Choroid plexus epithelial cell (primary cell): ENCODE measurements around the gene OTUB2.
"Not testable (repeated sequence)": the region's sequence is repeated elsewhere in the genome, so short reads cannot be mapped to it uniquely, and the experiment has no call there.

ENCODE experiments used
- DNase-seq: peaks from one replicate; pipeline ENCODE4 v3.0.0-alpha.2; 2010; ENCODE audit warnings: low read depth
- H3K4me3 ChIP-seq: 2 replicates; pipeline ENCODE4 v1.5.1; 2011; ENCODE audit warnings: low read depth, mild to moderate bottlenecking, control low read depth, low read length, moderate library complexity
- TF ChIP-seq, protein P1 (sequence below): conservative IDR thresholded peaks from 2 replicates; pipeline ENCODE4 v1.5.1; 2011; ENCODE audit warnings: low read depth, mild to moderate bottlenecking, control low read depth, inconsistent platforms, low read length, moderate library complexity

Gene OTUB2

DNA sequence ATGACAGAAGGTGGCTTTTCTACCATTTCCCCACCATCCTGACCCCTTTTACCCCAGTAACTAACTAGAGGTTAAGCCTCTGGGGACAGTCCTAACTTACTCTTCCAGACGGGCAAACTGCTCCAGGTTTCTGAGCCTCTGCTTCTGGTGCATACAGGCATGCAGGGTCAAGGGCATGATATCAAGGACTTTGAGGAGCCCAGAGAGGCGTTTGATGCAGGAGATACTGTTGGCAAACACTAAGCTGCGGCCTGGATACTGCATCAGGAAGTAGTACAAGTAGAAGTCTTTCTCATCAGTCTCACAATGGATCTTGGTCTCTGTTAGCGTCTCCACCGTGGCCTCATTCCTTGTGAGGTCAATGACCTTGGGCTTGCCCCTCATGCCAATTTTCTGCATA lies 33.9 kb downstream of the OTUB2 start:
- TF ChIP-seq, protein P1, sequence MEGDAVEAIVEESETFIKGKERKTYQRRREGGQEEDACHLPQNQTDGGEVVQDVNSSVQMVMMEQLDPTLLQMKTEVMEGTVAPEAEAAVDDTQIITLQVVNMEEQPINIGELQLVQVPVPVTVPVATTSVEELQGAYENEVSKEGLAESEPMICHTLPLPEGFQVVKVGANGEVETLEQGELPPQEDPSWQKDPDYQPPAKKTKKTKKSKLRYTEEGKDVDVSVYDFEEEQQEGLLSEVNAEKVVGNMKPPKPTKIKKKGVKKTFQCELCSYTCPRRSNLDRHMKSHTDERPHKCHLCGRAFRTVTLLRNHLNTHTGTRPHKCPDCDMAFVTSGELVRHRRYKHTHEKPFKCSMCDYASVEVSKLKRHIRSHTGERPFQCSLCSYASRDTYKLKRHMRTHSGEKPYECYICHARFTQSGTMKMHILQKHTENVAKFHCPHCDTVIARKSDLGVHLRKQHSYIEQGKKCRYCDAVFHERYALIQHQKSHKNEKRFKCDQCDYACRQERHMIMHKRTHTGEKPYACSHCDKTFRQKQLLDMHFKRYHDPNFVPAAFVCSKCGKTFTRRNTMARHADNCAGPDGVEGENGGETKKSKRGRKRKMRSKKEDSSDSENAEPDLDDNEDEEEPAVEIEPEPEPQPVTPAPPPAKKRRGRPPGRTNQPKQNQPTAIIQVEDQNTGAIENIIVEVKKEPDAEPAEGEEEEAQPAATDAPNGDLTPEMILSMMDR: no peak
- no peak for DNase-seq
- no peak overlapping the region for H3K4me3 ChIP-seq

DNA sequence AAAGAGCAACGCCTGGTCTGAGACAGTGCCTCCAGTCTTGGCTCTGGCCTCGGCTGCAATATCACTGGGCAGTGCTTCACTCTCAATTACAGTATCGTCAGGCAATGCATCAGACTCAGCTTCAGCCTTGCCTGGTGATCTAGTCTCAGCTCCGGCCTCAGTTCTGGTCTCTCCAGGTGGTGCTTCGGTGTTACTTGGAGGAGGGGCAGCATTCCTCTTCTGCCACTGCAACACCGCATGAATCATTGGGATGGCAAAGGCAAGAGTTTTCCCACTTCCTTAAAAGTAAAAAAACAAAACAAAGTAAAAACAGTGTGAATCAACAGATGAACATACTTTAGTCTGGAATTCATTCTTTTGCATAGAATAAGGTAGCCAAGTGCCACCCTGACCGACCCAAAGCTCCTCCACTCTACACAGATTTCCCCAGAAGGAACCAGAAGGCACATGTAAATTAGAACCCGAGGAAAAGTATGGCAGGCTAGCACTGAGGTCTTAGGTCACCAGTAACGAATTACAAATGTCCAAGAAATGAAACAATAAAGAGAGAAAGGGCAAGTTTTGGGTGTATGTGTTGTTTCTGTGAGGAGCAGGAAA lies 36.3 kb downstream of the OTUB2 start:
- peak; percentile 46 for DNase-seq
- H3K4me3 ChIP-seq: no peak overlapping the region
- TF ChIP-seq, protein P1: no peak

DNA sequence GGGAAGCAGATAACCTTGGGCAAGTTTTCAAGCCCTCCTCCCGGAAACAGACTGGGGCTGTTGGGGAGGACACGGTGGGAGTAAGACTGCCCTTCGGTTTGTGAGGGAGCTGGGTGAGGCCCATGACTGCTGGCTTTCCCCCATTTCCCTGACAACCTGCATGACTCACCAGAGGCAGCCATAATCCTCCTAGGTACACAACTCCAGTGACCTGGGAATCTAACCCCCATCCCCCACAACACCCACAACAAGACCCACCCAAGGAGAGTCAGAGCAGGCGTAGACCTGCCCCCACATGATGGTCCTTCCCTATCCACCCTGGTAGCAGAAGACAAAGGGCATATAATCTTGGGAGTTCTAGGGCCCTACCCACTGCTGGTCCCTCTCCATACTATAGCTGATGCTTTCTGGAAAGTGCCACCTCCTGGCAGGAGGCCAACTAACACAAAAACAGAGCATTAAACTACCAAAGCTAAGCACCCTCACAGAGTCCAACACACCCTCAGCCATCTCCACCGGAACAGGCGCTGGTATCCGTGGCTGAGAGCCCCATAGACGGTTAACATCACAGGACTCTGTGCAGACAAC lies 40.0 kb downstream of the OTUB2 start:
- H3K4me3 ChIP-seq: no peak overlapping the region
- TF ChIP-seq, protein P1: no peak
- no peak for DNase-seq

DNA sequence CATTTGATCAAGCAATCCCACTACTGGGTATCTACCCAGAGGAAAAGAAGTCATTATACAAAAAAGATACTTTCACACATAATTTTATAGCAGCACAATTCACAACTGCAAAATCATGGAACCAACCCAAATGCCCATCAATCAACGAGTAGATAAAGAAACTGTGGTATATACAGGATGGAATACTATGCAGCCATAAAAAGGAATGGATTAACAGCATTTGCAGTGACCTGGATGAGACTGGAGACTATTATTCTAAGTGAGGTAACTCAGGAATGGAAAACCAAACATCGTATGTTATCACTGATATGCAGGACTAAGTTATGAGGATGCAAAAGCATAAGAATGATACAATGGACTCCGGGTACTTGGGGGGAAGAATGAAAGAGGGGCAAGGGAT lies 45.9 kb downstream of the OTUB2 start:
- not testable (repeated sequence) for H3K4me3 ChIP-seq, DNase-seq

DNA sequence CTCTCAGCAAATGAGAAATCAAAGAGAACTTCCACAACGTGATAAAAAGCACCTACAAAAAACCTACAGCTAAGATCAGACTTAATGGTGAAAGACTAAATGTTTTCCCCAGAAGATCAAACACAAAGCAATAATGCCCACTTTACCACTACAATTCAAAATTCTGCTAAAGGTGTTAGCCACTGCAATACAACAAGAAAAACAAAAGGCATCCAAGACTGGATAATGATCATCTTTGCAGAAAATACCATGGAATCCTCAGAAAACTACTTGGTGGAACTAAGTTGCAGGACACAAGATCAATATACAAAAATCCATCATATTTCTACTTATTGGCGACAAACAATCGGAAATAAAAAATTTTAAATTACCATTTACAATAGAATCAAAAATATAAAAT lies 48.4 kb downstream of the OTUB2 start:
- H3K4me3 ChIP-seq: no peak overlapping the region
- TF ChIP-seq, protein P1: no peak
- no peak for DNase-seq

DNA sequence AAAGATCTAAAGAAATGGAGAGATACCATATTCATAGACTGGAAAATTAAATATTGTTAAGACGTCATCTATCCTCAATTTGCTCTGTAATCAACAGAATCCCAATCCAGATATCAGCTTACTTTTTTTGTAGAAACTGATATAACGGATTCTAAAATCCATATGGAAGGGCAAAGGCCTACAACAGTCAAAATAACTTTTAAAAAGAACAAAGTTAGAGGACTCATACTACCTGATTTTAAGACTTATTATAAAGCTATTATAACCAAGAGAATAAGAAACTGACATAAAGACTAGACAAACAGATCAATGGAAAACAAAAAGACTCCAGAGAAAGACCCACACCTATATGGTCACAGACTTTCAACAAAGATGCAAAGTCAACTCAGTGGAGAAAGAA lies 48.9 kb downstream of the OTUB2 start:
- TF ChIP-seq, protein P1: no peak
- no peak overlapping the region for H3K4me3 ChIP-seq
- DNase-seq: no peak

DNA sequence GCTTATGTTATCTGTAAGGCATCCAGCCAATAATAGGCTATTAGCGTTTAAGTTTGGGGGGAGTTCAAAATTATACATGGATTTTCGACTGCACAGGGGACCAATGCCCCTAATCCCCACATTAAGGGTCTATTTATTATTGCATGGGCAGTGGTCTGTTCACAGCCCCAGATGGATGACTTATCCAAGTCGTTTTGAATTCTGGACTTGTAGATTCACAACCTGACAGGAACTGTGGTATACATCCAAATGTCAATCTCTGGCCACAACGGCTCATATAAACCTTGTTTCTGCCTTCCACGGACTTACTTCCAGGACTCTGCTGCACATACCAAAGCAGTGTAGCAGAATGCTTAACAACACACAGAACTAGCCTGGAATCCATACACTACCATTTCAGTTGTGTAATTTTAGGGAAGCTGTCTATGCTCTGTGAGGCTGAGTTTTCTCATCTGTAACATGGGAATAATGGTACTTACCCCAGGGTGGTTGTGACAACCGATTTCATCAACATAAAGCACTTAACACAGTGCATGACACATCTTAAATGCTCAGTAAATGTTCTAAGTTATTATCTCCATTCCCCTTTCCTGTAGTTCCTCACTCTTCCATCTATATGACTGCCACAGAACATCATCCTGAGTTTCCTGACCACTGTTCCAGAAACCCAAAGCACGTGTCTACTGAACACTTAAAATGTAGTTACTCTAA lies 51.1 kb downstream of the OTUB2 start:
- DNase-seq: no peak
- H3K4me3 ChIP-seq: no peak overlapping the region
- TF ChIP-seq, protein P1: no peak
